Hypothalamus (tissue), 51 donors: Measurements from ENCODE around the gene DCP2.
A peak's percentile ranks its signal among the peaks of the same experiment; 100 is the strongest.

Experiments
- DNase-seq, 51 donors: peaks; one replicate each; lab custom pipeline; 2025; lab: John Stamatoyannopoulos, UW

Gene DCP2

GRCh38 chr5:113042491-113043243, 66.1 kb downstream of the DCP2 start:
- no peak for DNase-seq

- peak in 24 of 51 donors; percentile 7 to 50 (median 30) for DNase-seq
These were observed 66.9 kb downstream of the DCP2 start for GRCh38 chr5:113043491-113043931.

DNA sequence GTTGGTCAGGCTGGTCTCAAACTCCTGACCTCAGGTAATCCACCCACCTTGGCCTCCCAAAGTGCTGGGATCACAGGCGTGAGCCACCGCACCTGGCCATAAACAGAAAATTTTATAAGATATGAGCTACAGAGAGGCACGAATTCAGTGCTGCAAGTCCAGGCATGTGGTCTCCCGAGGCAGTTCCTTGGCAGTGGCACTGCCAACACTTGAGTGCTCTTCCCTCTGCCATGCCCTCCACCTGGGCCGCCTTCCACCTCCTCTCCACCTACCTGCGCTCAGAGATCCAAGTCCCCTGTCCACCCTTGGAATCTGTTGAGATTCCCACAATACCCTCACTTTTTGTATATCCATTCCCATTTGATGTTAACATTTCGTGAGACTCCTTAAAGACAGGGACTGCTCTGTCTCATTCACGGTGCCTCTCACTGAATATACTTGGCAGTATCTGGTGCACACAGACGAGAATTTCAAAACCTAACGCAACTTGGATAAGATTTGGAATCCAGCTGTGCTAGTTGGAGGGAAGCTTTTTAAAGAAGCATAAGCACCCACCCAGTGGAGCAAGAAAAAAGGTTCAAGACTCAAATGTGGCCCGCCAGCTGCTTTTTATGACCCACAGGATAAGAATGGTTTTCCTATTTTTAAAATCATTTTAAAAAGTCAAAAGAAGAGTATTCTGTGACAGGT, 68.3 kb downstream of the DCP2 start:
- DNase-seq, result no peak

DNA sequence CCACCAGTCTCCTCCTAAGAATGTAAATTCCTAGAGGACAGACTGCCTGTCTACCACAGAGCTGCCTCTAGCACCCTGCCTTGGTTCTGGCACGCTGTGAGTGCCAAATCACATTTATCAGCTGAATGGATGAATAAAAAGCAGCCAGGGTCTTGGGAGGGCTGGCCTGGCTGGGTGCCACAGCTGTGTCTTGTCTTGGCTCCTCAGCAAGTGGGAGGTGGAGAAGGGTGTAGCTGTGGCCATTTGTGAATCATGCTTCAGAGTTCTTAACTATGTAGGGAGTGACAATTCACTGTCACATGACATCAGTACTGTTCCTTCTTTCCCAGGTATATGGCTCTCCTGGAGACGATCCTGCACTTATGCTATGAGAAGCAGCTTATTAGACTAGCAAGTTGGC, 70.6 kb downstream of the DCP2 start:
- no peak for DNase-seq

DNA sequence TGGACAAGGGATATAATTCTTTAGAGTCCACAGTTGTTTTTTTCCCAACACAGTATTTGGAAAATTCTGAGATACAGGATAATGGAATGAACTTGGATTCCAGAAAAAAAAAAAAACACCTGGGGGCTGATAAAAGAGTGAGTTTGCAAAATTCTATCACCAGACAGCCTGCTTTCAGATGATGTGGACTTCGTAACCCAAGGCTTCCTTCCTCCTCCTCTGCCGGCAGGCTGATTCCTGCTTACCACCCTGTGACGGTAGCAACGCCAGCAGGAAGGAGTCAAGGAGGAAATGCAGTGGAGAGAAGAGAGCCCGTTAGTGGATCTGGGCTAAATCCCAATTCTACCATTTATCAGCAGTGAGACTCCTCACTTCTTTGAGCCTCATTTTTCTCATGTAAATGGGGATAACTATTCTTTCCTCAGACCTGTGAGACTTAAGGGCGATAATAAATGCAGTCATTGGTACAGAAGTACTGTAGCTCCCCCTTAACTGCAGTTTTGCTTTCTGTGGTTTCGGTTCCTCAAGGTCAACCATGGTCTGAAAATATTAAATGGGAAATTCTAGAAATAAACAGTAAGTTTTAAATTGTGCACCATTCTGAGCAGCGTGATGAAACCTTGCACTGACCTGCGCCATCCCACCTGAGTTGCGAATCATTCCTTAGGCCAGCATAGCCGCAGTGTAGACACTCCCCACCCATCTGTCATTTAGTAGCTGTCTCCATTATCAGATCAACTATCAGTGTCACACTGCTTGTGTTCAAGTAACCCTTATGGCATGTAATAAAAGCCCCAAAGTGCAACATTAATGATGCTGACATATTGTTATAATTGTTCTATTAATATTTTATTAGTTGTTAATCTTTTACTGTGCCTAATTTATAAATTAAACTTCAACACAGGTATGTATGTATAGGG, 71.4 kb downstream of the DCP2 start:
- DNase-seq, result peak in 4 of 51 donors; percentile 3 to 20 (median 9)

DNA sequence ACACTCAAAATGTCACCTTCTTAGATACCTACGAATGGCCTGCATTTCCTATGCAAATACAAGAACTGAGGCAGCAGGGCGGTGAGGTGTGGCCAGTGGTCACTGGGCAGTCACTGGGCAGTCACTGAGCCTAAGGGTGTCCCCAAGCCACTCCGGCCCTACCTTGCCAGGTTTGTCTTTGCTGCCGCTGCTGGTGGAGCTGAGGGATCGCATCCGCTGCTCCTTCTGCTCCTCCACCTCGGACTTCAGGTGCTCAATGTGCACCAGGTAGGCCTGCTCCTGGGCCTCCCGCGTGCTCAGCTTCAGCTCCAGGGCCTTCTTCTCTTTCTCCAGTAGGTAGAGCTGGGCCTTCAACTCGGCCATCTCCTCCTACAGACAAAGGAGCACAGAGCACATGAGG, 72.3 kb downstream of the DCP2 start:
- no peak for DNase-seq

DNA sequence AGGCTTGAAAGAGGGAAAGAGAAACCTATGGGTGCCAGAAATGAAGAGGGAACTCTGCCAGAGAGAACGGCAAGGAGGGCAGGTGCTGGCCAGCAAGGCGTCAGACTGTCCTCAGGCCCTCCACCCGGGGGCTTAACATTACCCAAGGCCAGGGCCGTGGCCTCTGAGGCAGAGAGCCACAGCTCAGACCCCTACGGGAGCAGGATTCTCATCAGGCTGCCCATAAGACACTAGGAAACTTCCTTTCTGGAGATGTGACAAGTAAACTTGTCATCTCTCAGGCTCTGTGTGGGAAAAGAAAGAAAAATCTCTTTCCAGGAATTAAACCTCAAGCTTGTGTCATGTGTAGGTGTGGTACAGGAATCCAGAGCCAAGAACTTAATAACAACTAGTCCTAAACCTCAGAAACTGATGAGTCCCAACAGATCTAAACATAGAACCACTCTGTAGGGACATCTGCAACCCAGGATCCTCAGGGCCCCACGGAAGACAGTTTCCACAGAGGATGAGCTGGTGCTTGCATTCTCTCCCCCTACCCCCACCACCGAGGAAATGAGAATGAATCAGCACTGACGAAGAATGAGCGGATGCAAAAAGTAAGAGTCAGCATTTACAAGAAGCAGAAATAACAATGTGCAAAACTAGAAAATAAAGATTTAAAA, 74.3 kb downstream of the DCP2 start:
- peak in 2 of 51 donors; percentile 10 to 12 for DNase-seq

DNA sequence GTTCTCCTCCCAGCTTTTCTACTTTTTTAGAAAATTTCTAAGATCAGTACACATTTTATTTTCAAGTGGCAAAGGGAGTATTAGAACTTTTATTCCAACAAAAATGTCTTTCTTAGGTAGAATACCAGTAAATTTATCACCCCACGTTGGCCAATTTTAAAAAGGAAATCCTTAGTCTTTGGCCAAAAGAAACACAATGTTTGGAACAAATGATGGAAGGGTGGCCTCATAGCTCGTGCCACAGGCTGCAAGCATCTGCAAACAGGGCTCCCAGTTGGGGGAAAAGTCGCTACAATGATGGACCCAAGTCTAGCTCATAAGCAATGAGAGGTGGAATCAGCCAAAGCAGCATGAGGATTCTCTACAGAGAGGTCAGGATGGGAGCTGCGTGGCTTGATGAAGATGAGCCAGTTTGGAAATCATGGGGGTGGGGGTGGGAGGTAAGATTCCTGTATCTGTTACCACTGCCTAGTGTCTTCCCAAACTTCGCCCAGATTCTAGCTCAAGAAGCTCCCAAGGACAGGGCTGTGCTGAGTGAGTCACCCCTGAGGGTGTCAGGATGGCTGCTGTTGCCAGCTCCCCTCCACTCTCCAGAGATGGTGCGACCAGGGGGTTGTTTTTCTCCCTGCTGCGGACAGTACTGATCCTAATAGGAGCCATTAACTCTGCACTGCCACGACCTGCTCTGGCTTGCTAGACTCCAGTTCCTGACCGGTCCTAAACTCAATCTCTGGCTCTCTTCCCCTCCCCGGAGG, 75.6 kb downstream of the DCP2 start:
- no peak for DNase-seq

DNA sequence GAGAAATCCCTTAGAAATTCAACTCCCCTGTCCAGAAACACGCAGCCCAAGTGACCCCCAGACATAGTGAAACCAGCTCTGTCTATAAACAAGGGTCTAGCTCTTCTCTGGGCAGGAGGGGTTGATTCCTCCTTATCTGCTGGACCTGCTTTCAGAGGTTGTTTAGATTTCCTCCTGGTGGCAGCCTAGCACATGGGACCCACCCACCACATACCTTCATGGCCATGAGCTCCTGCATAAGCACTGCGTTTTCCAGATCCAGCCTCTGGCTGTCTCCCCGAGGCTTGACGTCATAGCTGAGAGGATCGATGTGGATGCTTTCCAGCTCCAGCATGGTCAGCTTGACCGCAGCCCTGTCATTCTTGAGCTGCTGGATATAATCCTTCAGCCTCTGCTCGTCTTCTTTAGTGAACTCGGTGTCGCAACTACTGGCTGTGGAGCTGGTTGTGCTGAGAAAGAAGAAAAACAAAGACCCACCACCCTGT, 77.0 kb downstream of the DCP2 start:
- DNase-seq, result no peak

- no peak for DNase-seq
These were observed 78.3 kb downstream of the DCP2 start for GRCh38 chr5:113054899-113055298.

- DNase-seq, result no peak
These were observed 80.4 kb downstream of the DCP2 start for GRCh38 chr5:113056988-113057387.

- DNase-seq, result peak in 2 of 51 donors; percentile 18 to 36
These were observed 81.0 kb downstream of the DCP2 start for GRCh38 chr5:113057557-113057984.

DNA sequence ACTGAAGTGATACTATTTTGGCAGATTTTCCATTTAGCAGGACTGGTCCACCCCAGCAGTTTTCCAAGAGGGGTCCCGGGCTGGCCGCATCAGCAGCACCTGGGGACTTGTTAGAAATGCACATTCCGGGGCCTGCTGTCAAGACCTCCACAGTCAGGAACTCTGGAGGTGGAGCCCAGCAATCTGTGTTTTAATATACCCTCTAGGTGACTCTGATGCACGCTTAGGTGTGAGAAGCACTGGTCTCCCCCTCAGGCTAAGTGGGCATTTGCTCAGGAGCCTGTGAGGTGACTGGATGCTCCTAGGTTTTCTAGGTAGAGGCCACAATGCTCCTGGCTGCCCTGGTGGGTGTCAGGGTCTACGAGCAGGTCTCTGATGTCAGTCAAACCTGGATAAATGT, 81.7 kb downstream of the DCP2 start:
- no peak for DNase-seq

DNA sequence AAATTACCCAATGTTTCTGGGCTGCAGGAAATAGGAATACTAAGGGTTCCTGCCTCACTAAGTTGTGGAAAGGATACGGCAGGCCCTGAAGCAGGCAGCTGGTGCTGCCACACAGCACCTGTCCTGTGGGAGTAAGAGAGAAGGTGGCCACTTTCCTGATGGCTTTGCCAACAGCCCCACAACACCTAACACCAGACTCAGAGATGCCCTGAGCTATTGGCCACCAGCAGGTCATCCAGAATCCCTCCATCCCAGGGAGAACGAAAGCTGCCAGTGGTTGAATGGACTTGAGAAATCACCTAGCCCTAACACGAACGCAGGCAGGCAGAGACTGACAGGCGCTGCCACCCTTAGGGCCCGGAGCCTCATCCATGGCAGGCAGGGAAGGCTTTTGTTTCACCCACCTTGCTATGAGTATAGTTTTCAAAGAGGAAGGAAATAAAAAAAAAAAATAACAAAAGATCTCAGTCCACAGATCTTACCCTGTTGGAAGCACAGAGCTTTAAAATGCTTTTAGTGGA, 82.2 kb downstream of the DCP2 start:
- DNase-seq, result no peak

DNA sequence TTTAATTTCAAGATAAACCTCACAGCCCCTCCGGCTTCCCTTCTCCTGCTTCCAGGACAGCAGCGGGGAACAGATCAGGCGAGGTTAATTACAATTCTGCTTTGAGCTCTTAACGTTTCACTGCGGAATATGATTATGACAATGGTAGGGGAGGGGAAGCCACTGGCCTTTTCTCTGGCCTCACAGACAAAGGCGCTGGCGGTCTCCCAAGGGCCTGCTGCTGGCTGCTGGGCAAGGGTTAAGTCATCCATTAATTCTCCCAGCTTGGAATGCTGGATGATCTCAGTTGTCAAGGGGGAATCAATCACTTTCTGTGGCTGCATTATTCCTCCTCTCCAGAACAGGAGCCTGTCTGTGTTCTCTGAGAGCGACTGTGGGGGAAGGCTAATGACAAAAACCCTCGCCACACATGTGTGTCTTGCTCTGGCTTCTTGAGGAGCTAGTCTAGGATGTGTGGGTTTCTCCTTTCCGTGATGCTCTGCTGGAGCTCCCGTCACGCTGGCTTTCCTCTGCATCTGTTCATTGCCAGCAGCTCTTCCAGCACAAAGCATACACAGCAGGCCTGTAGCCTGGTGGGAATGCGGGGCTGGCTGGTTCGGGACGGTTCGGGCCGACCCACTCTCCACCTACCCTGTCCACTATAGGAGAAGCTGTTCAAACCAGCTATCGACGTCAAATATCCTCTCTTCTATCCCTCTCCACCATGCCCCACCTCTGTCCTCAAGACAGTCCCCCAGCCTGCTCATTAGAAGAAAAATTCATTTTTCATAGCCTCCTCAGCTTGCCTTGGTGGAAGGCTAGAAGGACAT, 82.8 kb downstream of the DCP2 start:
- DNase-seq, result peak in 7 of 51 donors; percentile 8 to 56 (median 29)

DNA sequence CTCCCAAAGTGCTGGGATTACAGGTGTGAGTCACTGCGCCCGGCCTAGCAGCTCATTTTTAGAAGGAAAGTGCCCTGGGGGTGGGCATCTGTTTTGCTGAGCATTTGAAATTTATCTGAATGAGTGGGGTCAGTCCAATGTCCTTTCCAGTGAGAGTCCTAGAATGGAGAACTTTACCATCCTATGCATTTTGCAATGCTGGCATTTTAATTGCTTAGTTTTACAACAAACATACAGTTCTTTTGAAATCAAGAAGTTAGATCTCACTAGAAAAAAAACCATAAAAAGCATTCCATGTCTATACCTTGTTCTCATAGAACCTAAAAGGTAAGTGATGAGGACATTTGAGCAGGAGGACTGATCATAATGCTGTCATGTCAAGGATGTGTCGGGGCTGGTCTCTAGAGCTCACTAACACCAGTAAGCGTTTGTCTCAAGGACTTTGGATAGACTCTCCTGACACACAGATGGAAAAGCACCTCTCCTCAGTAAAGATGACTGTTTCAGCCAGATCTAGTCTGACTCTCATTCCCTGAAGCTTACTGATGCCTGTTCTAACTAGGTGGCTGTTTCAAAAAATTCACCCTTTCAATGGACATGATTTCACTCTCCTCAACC, 83.9 kb downstream of the DCP2 start:
- DNase-seq, result no peak

- no peak for DNase-seq
These were observed 85.5 kb downstream of the DCP2 start for GRCh38 chr5:113061846-113062780.
